Endothelial cell of umbilical vein (primary cell): Measurements from ENCODE around the gene KIF18A. TPM values are rescaled to one million over a fixed set of nuclear protein-coding genes. Genes with fewer than 3 reads are reported as not detected.

Experiments
- BruUV-seq: library from RNA; stranded (reverse); fragments of 400-500 nt; replicated peaks from 2 replicates; lab custom pipeline; 2021; lab: Mats Ljungman, UMichigan
- CTCF ChIA-PET: fragments of 300-600, 350-600 bp; sonication (Branson Sonifier 250); formaldehyde crosslinking; loops from one replicate; lab custom pipeline; 2021; ENCODE audit warnings: antibody characterized with exemption, inconsistent platforms; lab: Charles Lee
- POLR2A ChIA-PET: fragments of 300-600, 350-600 bp; sonication (Branson Sonifier 250); formaldehyde crosslinking; loops from one replicate; lab custom pipeline; 2021; ENCODE audit warnings: antibody characterized with exemption, inconsistent platforms; lab: Charles Lee
- DNase-seq: peaks from one replicate; pipeline ENCODE4 v3.0.0-alpha.2; 2011; ENCODE audit warnings: low read depth, low spot score
- FAIRE-seq: peaks from 2 replicates; lab custom pipeline; 2011; peaks lifted over from hg19 to GRCh38; lab: Jason Lieb, UNC
- H2AFZ ChIP-seq: 2 replicates; pipeline ENCODE4 v1.6.0; 2012; ENCODE audit warnings: low read depth, low read length, control low read depth, inconsistent platforms
- H3K27ac ChIP-seq: 2 replicates; pipeline ENCODE4 v1.5.1; 2011; ENCODE audit warnings: low read depth, mild to moderate bottlenecking, control low read depth, low read length, moderate library complexity; ENCODE audit not compliant: insufficient read depth
- H3K27me3 ChIP-seq, 2 experiments: 2 replicates each; pipeline versions ENCODE4 v1.6.0 to v1.6.1; 2011; ENCODE audit warnings: low read length in 2 of 2, mixed read lengths in 1 of 2; ENCODE audit not compliant: control insufficient read depth in 2 of 2, insufficient read depth in 2 of 2
- H3K36me3 ChIP-seq, 2 experiments: 2 replicates in 1 of 2; 3 replicates in 1 of 2; pipeline ENCODE4 v1.5.1; 2011; ENCODE audit warnings: low read length in 2 of 2, mild to moderate bottlenecking in 1 of 2, moderate library complexity in 1 of 2; ENCODE audit not compliant: control insufficient read depth in 2 of 2, insufficient read depth in 2 of 2; ENCODE audit errors: extremely low read depth in 1 of 2
- H3K4me1 ChIP-seq: 3 replicates; pipeline ENCODE4 v1.5.1; 2011; ENCODE audit warnings: mild to moderate bottlenecking, low read length; ENCODE audit not compliant: control insufficient read depth, insufficient read depth; ENCODE audit errors: extremely low read depth
- H3K4me2 ChIP-seq: 2 replicates; pipeline ENCODE4 v1.6.1; 2011; ENCODE audit warnings: low read length, control low read depth, mixed read lengths; ENCODE audit not compliant: insufficient read depth
- H3K4me3 ChIP-seq, 3 experiments: fragments of 200-600 bp in 1 of 3; sonication (generic), shearing (Covaris generic) in 1 of 3; replicated peaks in 1 of 3; 2 replicates each; pipeline ENCODE4 v1.5.1; 2011 to 2016; ENCODE audit warnings: control low read depth in 3 of 3, low read length in 3 of 3, mild to moderate bottlenecking in 2 of 3, inconsistent platforms in 1 of 3, low read depth in 1 of 3, moderate library complexity in 1 of 3; ENCODE audit not compliant: insufficient read depth in 1 of 3
- H3K79me2 ChIP-seq: 2 replicates; pipeline ENCODE4 v1.6.0; 2012; ENCODE audit warnings: low read length, inconsistent platforms; ENCODE audit not compliant: control insufficient read depth, insufficient read depth
- H3K9ac ChIP-seq: replicated peaks from 2 replicates; pipeline ENCODE3; 2011; ENCODE audit warnings: low read length, control low read depth; ENCODE audit not compliant: insufficient read depth; ENCODE audit errors: extremely low read depth
- H3K9me1 ChIP-seq: replicated peaks from 3 replicates; pipeline ENCODE4 v1.6.0; 2011; ENCODE audit warnings: mild to moderate bottlenecking, low read length; ENCODE audit not compliant: control insufficient read depth, insufficient read depth; ENCODE audit errors: extremely low read depth
- H3K9me3 ChIP-seq: replicated peaks from 2 replicates; pipeline ENCODE4 v1.5.1; 2012; ENCODE audit warnings: low read length, inconsistent platforms; ENCODE audit not compliant: control insufficient read depth, insufficient read depth
- H4K20me1 ChIP-seq: replicated peaks from 2 replicates; pipeline ENCODE3; 2011; ENCODE audit warnings: mild to moderate bottlenecking, low read length; ENCODE audit not compliant: control insufficient read depth, insufficient read depth; ENCODE audit errors: extremely low read depth
- CTCF ChIP-seq, 2 donors: IDR thresholded peaks; 1 replicate in 1 of 2; 2 replicates in 1 of 2; pipeline ENCODE4 v1.5.1; 2011; ENCODE audit warnings: low read length in 2 of 2, mild to moderate bottlenecking in 2 of 2, moderate library complexity in 2 of 2, control low read depth in 1 of 2, inconsistent platforms in 1 of 2, low read depth in 1 of 2; ENCODE audit not compliant: insufficient read depth in 1 of 2; ENCODE audit errors: extremely low read depth in 1 of 2
- EZH2 ChIP-seq: IDR thresholded peaks from 2 replicates; pipeline ENCODE4 v1.6.1; 2012; ENCODE audit warnings: borderline replicate concordance, low read depth, mild to moderate bottlenecking, moderate library complexity, low read length, inconsistent platforms; ENCODE audit not compliant: severe bottlenecking
- FOS ChIP-seq: IDR thresholded peaks from 2 replicates; pipeline ENCODE4 v1.6.1; 2011; ENCODE audit warnings: mild to moderate bottlenecking, low read length, moderate library complexity, borderline replicate concordance; ENCODE audit not compliant: insufficient read depth
- GATA2 ChIP-seq: IDR thresholded peaks from 2 replicates; pipeline ENCODE4 v1.7.0; 2011; ENCODE audit warnings: low read depth, mild to moderate bottlenecking, moderate library complexity, mixed read lengths, low read length; ENCODE audit not compliant: insufficient read length, insufficient read depth
- JUN ChIP-seq: IDR thresholded peaks from 2 replicates; pipeline ENCODE4 v1.6.1; 2011; ENCODE audit warnings: borderline replicate concordance, low read depth; ENCODE audit not compliant: insufficient read length, insufficient read depth
- MAX ChIP-seq: IDR thresholded peaks from 2 replicates; pipeline ENCODE4 v1.6.1; 2011; ENCODE audit not compliant: insufficient read depth, insufficient read length
- MYC ChIP-seq: IDR thresholded peaks from one replicate; pipeline ENCODE4 v1.6.1; 2011; ENCODE audit warnings: mild to moderate bottlenecking, low read depth, low read length
- POLR2A ChIP-seq: IDR thresholded peaks from 2 replicates; pipeline ENCODE4 v1.6.1; 2012; ENCODE audit warnings: low read depth, mild to moderate bottlenecking, control low read depth, low read length
- POLR2AphosphoS5 ChIP-seq: IDR thresholded peaks from 2 replicates; pipeline ENCODE4 v1.6.1; 2012; ENCODE audit warnings: low read depth, mild to moderate bottlenecking, control low read depth, low read length, moderate library complexity; ENCODE audit not compliant: insufficient read depth
- dilution Hi-C: fragments of 300-500 bp; cut with MboI; formaldehyde crosslinking; loops from one replicate; pipeline ENCODE4 v1.15.0; 2019; ENCODE audit warnings: low sequenced_read_pairs; ENCODE audit not compliant: extremely low pct_ligation_motif_present
- intact Hi-C: fragments of 100-400 bp; cut with micrococcal nuclease; formaldehyde crosslinking; loops from one replicate; pipeline ENCODE4 v1.10.0; 2022
- polyA plus RNA-seq, 4 experiments: library from polyadenylated mRNA; depleted of rRNA in 3 of 4; stranded (reverse) in 3 of 4; unstranded in 1 of 4; fragments of >200 nt; gene quantifications; 2 replicates each; pipeline versions ENCODE4 v1.2.1 to v1.2.3, GENCODE V29; 2011 to 2012; ENCODE audit warnings: missing spikeins in 1 of 4
- total RNA-seq: library from RNA; stranded (reverse); gene quantifications from 2 replicates; pipeline ENCODE4 v1.2.3, GENCODE V29; 2021

The KIF18A gene
- total and polyA plus RNA-seq, 2 donors (not counting 3 experiments of a cell fraction or from before 2014, with no cell fraction given), result 2.5 to 18.5 TPM

DNA sequence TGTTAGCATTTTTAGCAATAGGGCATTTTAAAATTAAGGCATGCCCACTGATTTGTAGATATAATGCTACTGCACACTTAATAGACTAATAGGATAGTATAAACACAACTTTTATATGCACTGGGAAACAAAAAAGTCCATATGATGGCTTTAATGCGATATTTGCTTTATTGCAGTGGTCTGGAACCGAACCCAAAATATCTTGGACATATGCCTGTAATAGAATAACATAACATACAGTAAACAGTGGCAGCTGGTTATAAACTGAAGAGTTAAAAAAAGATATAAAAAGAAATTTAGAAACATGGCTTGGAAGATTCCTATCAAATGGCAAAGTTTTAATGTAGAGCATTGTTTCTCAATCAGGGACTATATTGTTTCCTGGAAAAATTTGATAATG, 111.9 kb downstream of the KIF18A start:
- H2AFZ ChIP-seq, result no peak overlapping the region
- no peaks in the 10 kb centered on the region for H3K4me1 ChIP-seq
- dilution Hi-C loops, result no loop called here
- H3K27ac ChIP-seq, result no peak overlapping the region
- TF ChIP-seq MYC, result no peak
- TF ChIP-seq EZH2, result no peak
- TF ChIP-seq FOS, result no peak
- H3K9me1 ChIP-seq, result no peaks in the 10 kb centered on the region
- intact Hi-C loops, result no loop called here
- H3K36me3 ChIP-seq, result no peaks in the 10 kb centered on the region
- H3K79me2 ChIP-seq, result no peaks in the 10 kb centered on the region
- no TSS peak for BruUV-seq
- H3K4me2 ChIP-seq, result no peak overlapping the region
- no peaks in the 10 kb centered on the region for H3K27me3 ChIP-seq
- H3K9ac ChIP-seq, result no peak overlapping the region
- DNase-seq (no peak), FAIRE-seq (no peak)
- no peak overlapping the region for H3K4me3 ChIP-seq
- no peaks in the 10 kb centered on the region for H3K9me3 ChIP-seq
- POLR2A ChIA-PET, result no interaction called here
- CTCF ChIA-PET, result interaction anchor here (0.6 kb wide), 1 partner anchor 104 kb away, joined by 3 read pairs; no protein-coding TSS in a partner anchor
- no peaks in the 10 kb centered on the region for H4K20me1 ChIP-seq

- intact Hi-C loops (no loop called here), dilution Hi-C loops (no loop called here)
- TF ChIP-seq MAX (no peak), EZH2 (no peak), MYC (no peak), CTCF (IDR thresholded peaks at IDR 0.05; ENCODE audit: extremely low read depth in 1 of 2, insufficient read depth in 1 of 2, low read depth in 1 of 2, low read length in 2 of 2) (no peak), POLR2A (no peak), FOS (no peak), JUN (no peak), POLR2AphosphoS5 (no peak), GATA2 (no peak)
- Histone ChIP-seq H3K4me1 (no peaks in the 10 kb centered on the region), H3K27me3 (no peaks in the 10 kb centered on the region), H3K9ac (no peak overlapping the region), H3K9me1 (no peaks in the 10 kb centered on the region), H3K27ac (no peak overlapping the region), H3K9me3 (no peaks in the 10 kb centered on the region), H3K4me3 (no peak overlapping the region), H3K36me3 (no peaks in the 10 kb centered on the region), H4K20me1 (no peaks in the 10 kb centered on the region), H3K4me2 (no peak overlapping the region), H2AFZ (no peak overlapping the region), H3K79me2 (no peaks in the 10 kb centered on the region)
- POLR2A ChIA-PET, result interaction anchor here (0.6 kb wide), 1 partner anchor 1049 kb away, joined by 4 read pairs; no protein-coding TSS in a partner anchor
- CTCF ChIA-PET, result no interaction called here
- no peak for DNase-seq
- no peak for FAIRE-seq
- no TSS peak for BruUV-seq
These were observed 112.9 kb downstream of the KIF18A start for GRCh38 chr11:27995083-27995482.
